ENCODE data around the gene LYST. TPM values are rescaled to one million over a fixed set of nuclear protein-coding genes. Genes with fewer than 3 reads are reported as not detected.

The LYST gene
- polyA plus RNA-seq, 1 donor from 2014 or later: 23.4 TPM

GRCh38 chr1:235682216-235682615, 184.5 kb downstream of the LYST start:
- no peaks in the 10 kb centered on the region for H3K9me3 ChIP-seq (ENCODE audit: low read length)
- H3K27me3 ChIP-seq (ENCODE audit: insufficient read depth, low read depth, low read length): no peaks in the 10 kb centered on the region
- H3K4me2 ChIP-seq (ENCODE audit: low read length): no peak overlapping the region
- H3K79me2 ChIP-seq (replicated peaks; ENCODE audit: insufficient read depth, low read length): no peaks in the 10 kb centered on the region
- H3K36me3 ChIP-seq (ENCODE audit: insufficient read depth, low read length): no peaks in the 10 kb centered on the region
- no peak overlapping the region for H3K9ac ChIP-seq (ENCODE audit: low read length)
- no peaks in the 10 kb centered on the region for H3F3A ChIP-seq (ENCODE audit: insufficient read depth, low read length, poor library complexity, severe bottlenecking)
- H2AFZ ChIP-seq (ENCODE audit: low read depth, low read length): no peak overlapping the region
- H3K4me3 ChIP-seq (ENCODE audit: low read length): no peak overlapping the region
- TF ChIP-seq SMC3 (conservative IDR thresholded peaks at IDR 0.05; ENCODE audit: poor library complexity) (no peak), MXI1 (conservative IDR thresholded peaks at IDR 0.05; ENCODE audit: poor library complexity, severe bottlenecking) (no peak), REST (IDR thresholded peaks at IDR 0.05; ENCODE audit: borderline replicate concordance) (no peak), TAF1 (IDR thresholded peaks at IDR 0.05; ENCODE audit: low read depth) (no peak), POLR2AphosphoS5 (IDR thresholded peaks at IDR 0.05) (no peak), CTCF (IDR thresholded peaks at IDR 0.05; ENCODE audit: poor library complexity, severe bottlenecking) (no peak), EP300 (conservative IDR thresholded peaks at IDR 0.05; ENCODE audit: poor library complexity, severe bottlenecking) (no peak), EZH2 (IDR thresholded peaks at IDR 0.05; ENCODE audit: borderline replicate concordance, insufficient read depth, low read length, poor library complexity, severe bottlenecking) (no peak), RAD21 (conservative IDR thresholded peaks at IDR 0.05) (no peak)
- no peaks in the 10 kb centered on the region for H3K9me2 ChIP-seq (ENCODE audit: insufficient read depth, low read length)
- no peak overlapping the region for H3K27ac ChIP-seq (ENCODE audit: low read length)
- no peaks in the 10 kb centered on the region for H4K20me1 ChIP-seq (ENCODE audit: insufficient read depth)

GRCh38 chr1:235679644-235680043, 187.1 kb downstream of the LYST start:
- H2AFZ ChIP-seq (ENCODE audit: low read depth, low read length): no peak overlapping the region
- no peak overlapping the region for H3K4me3 ChIP-seq (ENCODE audit: low read length)
- no peaks in the 10 kb centered on the region for H4K20me1 ChIP-seq (ENCODE audit: insufficient read depth)
- no peaks in the 10 kb centered on the region for H3K36me3 ChIP-seq (ENCODE audit: insufficient read depth, low read length)
- H3K4me2 ChIP-seq (ENCODE audit: low read length): no peak overlapping the region
- no peaks in the 10 kb centered on the region for H3K79me2 ChIP-seq (replicated peaks; ENCODE audit: insufficient read depth, low read length)
- H3K27me3 ChIP-seq (ENCODE audit: insufficient read depth, low read depth, low read length): no peaks in the 10 kb centered on the region
- TF ChIP-seq EZH2 (IDR thresholded peaks at IDR 0.05; ENCODE audit: borderline replicate concordance, insufficient read depth, low read length, poor library complexity, severe bottlenecking) (no peak), POLR2AphosphoS5 (IDR thresholded peaks at IDR 0.05) (no peak), SMC3 (conservative IDR thresholded peaks at IDR 0.05; ENCODE audit: poor library complexity) (no peak), CTCF (IDR thresholded peaks at IDR 0.05; ENCODE audit: poor library complexity, severe bottlenecking) (no peak), TAF1 (IDR thresholded peaks at IDR 0.05; ENCODE audit: low read depth) (no peak), RAD21 (conservative IDR thresholded peaks at IDR 0.05) (no peak), REST (IDR thresholded peaks at IDR 0.05; ENCODE audit: borderline replicate concordance) (no peak), EP300 (conservative IDR thresholded peaks at IDR 0.05; ENCODE audit: poor library complexity, severe bottlenecking) (no peak), MXI1 (conservative IDR thresholded peaks at IDR 0.05; ENCODE audit: poor library complexity, severe bottlenecking) (no peak)
- H3K9ac ChIP-seq (ENCODE audit: low read length): no peak overlapping the region
- H3F3A ChIP-seq (ENCODE audit: insufficient read depth, low read length, poor library complexity, severe bottlenecking): no peaks in the 10 kb centered on the region
- H3K9me3 ChIP-seq (ENCODE audit: low read length): no peaks in the 10 kb centered on the region
- H3K9me2 ChIP-seq (ENCODE audit: insufficient read depth, low read length): no peaks in the 10 kb centered on the region
- no peak overlapping the region for H3K27ac ChIP-seq (ENCODE audit: low read length)

All from neural cell (in vitro differentiated cells).